ENCODE measurements around the gene AUH. TPM values are rescaled to one million over a fixed set of nuclear protein-coding genes. Genes with fewer than 3 reads are reported as not detected.
"Not testable (repeated sequence)": the region's sequence is repeated elsewhere in the genome, so short reads cannot be mapped to it uniquely, and the experiment has no call there.

Gene AUH
- polyA plus RNA-seq, 1 donor from 2014 or later, result 42.6 TPM

DNA sequence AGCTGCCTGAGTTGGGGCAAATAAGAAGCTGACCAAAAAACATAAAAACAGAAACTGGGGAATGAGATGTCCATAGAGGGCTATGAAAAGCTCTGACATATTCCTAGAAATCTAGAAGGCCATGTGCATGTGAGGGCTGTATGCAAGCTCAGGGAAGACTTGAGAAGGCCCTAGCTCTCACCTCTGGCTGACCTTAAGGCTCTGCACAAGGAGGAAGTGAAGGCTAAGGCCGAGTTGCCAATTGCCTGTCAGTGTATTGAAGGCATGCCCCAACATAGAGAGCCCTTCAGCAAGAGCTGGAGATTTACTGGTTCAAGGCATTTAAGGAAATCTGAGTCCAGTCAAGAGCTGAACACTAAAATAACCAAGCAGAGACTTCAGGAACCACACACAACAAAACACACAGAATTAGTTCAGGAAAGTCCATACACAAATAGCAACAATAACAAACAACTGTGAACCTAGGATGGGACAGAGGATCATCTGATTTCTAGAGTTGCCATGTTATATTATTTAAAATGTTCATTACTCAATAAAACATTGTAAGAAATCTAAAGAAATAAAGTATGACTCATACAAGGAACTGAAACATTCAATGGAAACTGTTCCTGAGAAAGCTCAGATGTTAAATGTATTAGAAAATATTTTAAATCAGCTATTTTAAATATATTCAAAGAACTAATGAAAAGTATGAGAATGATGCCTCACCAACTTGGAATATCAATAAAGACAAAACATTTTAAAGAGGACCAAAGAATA, 161.8 kb downstream of the AUH start:
- no peak overlapping the region for H3K9ac ChIP-seq (ENCODE audit: low read length)
- H4K20me1 ChIP-seq (ENCODE audit: insufficient read depth), result no peaks in the 10 kb centered on the region
- no peaks in the 10 kb centered on the region for H3K36me3 ChIP-seq (ENCODE audit: insufficient read depth, low read length)
- H3K4me3 ChIP-seq (ENCODE audit: low read length), result no peak overlapping the region
- no peak overlapping the region for H3K27ac ChIP-seq (ENCODE audit: low read length)
- no peak overlapping the region for H2AFZ ChIP-seq (ENCODE audit: low read depth, low read length)
- H3K4me2 ChIP-seq (ENCODE audit: low read length), result no peak overlapping the region
- no peaks in the 10 kb centered on the region for H3K9me3 ChIP-seq (ENCODE audit: low read length)
- no peaks in the 10 kb centered on the region for H3F3A ChIP-seq (ENCODE audit: insufficient read depth, low read length, poor library complexity, severe bottlenecking)
- H3K27me3 ChIP-seq (ENCODE audit: insufficient read depth, low read depth, low read length), result peaks cover 2% of the 10 kb centered on the region
- TF ChIP-seq MXI1 (conservative IDR thresholded peaks at IDR 0.05; ENCODE audit: poor library complexity, severe bottlenecking) (no peak), SMC3 (conservative IDR thresholded peaks at IDR 0.05; ENCODE audit: poor library complexity) (no peak), POLR2AphosphoS5 (IDR thresholded peaks at IDR 0.05) (no peak), EP300 (conservative IDR thresholded peaks at IDR 0.05; ENCODE audit: poor library complexity, severe bottlenecking) (no peak), RAD21 (conservative IDR thresholded peaks at IDR 0.05) (no peak), TAF1 (IDR thresholded peaks at IDR 0.05; ENCODE audit: low read depth) (no peak), EZH2 (IDR thresholded peaks at IDR 0.05; ENCODE audit: borderline replicate concordance, insufficient read depth, low read length, poor library complexity, severe bottlenecking) (no peak)
- TF ChIP-seq, protein P1, sequence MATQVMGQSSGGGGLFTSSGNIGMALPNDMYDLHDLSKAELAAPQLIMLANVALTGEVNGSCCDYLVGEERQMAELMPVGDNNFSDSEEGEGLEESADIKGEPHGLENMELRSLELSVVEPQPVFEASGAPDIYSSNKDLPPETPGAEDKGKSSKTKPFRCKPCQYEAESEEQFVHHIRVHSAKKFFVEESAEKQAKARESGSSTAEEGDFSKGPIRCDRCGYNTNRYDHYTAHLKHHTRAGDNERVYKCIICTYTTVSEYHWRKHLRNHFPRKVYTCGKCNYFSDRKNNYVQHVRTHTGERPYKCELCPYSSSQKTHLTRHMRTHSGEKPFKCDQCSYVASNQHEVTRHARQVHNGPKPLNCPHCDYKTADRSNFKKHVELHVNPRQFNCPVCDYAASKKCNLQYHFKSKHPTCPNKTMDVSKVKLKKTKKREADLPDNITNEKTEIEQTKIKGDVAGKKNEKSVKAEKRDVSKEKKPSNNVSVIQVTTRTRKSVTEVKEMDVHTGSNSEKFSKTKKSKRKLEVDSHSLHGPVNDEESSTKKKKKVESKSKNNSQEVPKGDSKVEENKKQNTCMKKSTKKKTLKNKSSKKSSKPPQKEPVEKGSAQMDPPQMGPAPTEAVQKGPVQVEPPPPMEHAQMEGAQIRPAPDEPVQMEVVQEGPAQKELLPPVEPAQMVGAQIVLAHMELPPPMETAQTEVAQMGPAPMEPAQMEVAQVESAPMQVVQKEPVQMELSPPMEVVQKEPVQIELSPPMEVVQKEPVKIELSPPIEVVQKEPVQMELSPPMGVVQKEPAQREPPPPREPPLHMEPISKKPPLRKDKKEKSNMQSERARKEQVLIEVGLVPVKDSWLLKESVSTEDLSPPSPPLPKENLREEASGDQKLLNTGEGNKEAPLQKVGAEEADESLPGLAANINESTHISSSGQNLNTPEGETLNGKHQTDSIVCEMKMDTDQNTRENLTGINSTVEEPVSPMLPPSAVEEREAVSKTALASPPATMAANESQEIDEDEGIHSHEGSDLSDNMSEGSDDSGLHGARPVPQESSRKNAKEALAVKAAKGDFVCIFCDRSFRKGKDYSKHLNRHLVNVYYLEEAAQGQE (IDR thresholded peaks at IDR 0.05; ENCODE audit: borderline replicate concordance), result no peak
- TF ChIP-seq, protein P2, sequence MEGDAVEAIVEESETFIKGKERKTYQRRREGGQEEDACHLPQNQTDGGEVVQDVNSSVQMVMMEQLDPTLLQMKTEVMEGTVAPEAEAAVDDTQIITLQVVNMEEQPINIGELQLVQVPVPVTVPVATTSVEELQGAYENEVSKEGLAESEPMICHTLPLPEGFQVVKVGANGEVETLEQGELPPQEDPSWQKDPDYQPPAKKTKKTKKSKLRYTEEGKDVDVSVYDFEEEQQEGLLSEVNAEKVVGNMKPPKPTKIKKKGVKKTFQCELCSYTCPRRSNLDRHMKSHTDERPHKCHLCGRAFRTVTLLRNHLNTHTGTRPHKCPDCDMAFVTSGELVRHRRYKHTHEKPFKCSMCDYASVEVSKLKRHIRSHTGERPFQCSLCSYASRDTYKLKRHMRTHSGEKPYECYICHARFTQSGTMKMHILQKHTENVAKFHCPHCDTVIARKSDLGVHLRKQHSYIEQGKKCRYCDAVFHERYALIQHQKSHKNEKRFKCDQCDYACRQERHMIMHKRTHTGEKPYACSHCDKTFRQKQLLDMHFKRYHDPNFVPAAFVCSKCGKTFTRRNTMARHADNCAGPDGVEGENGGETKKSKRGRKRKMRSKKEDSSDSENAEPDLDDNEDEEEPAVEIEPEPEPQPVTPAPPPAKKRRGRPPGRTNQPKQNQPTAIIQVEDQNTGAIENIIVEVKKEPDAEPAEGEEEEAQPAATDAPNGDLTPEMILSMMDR (IDR thresholded peaks at IDR 0.05; ENCODE audit: poor library complexity, severe bottlenecking), result no peak
- H3K79me2 ChIP-seq (replicated peaks; ENCODE audit: insufficient read depth, low read length), result no peaks in the 10 kb centered on the region
- no peaks in the 10 kb centered on the region for H3K9me2 ChIP-seq (ENCODE audit: insufficient read depth, low read length)

DNA sequence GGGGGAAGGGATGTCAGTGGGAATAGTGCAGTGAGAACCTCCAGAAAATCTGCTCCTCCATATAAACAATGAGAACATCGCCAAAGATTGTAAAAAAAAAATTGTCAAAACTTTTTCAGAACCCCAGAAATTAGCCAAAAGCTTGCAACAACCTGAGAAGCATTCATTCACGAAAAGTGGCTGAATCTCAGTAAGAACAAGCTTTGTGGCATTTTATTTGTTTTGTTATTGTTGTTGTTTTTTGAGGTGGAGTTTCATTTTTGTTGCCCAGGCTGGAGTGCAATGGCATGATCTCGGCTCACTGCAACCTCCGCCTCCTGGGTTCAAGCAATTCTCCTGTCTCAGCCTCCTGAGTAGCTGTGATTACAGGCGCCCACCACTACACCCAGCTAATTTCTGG, 162.8 kb downstream of the AUH start:
- not testable (repeated sequence) for H3K9me3 ChIP-seq (ENCODE audit: low read length); H3K27ac ChIP-seq (ENCODE audit: low read length); H3F3A ChIP-seq (ENCODE audit: insufficient read depth, low read length, poor library complexity, severe bottlenecking); H4K20me1 ChIP-seq (ENCODE audit: insufficient read depth); H3K4me3 ChIP-seq (ENCODE audit: low read length); H3K4me2 ChIP-seq (ENCODE audit: low read length); H3K9me2 ChIP-seq (ENCODE audit: insufficient read depth, low read length); H3K36me3 ChIP-seq (ENCODE audit: insufficient read depth, low read length); H2AFZ ChIP-seq (ENCODE audit: low read depth, low read length); H3K9ac ChIP-seq (ENCODE audit: low read length); H3K79me2 ChIP-seq (replicated peaks; ENCODE audit: insufficient read depth, low read length)
- peaks cover 12% of the 10 kb centered on the region for H3K27me3 ChIP-seq (ENCODE audit: insufficient read depth, low read depth, low read length)
